ENCODE measurements around the gene DERL2.

DNA sequence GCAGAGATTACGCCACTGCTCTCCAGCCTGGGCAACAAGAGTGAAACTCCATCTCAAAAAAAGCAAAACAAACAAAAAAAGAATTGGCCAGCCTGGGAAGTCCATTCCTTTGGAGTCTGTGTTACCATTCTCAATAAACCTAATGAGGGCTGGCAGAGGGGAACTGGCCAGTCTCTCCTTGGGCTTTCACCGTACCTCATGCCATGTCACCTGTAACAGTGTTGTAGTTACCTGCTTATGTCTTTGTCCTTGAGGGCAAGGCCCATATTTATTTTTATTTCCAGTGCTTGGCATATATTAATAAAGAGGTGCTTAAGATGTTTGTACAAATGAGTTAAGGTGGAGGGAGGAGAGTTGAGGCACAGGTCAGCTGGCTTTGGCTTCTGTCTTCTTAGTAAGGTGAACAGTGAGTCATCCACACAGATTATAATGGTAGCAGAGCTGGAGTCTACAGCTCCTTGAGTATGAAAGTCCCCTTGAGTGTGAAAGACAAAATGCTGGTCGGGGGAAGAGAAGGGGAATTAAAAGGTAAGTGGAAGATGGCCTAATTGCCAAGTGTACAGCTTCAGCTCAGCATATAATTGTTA lies 55.5 kb downstream of the DERL2 start:
- TF ChIP-seq, protein P1, sequence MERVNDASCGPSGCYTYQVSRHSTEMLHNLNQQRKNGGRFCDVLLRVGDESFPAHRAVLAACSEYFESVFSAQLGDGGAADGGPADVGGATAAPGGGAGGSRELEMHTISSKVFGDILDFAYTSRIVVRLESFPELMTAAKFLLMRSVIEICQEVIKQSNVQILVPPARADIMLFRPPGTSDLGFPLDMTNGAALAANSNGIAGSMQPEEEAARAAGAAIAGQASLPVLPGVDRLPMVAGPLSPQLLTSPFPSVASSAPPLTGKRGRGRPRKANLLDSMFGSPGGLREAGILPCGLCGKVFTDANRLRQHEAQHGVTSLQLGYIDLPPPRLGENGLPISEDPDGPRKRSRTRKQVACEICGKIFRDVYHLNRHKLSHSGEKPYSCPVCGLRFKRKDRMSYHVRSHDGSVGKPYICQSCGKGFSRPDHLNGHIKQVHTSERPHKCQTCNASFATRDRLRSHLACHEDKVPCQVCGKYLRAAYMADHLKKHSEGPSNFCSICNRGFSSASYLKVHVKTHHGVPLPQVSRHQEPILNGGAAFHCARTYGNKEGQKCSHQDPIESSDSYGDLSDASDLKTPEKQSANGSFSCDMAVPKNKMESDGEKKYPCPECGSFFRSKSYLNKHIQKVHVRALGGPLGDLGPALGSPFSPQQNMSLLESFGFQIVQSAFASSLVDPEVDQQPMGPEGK (CRISPR knock-in tag; IDR thresholded peaks at IDR 0.05; ENCODE audit: borderline replicate concordance): no peak
- TF ChIP-seq GLIS3 (CRISPR knock-in tag; IDR thresholded peaks at IDR 0.05) (no peak), ESRRG (CRISPR knock-in tag; IDR thresholded peaks at IDR 0.05) (no peak), ZFP3 (CRISPR knock-in tag; IDR thresholded peaks at IDR 0.05) (no peak), ZNF70 (CRISPR knock-in tag; IDR thresholded peaks at IDR 0.05) (no peak), ARNTL (CRISPR knock-in tag; IDR thresholded peaks at IDR 0.05; ENCODE audit: borderline replicate concordance, low read depth) (no peak)
- TF ChIP-seq, protein P2, sequence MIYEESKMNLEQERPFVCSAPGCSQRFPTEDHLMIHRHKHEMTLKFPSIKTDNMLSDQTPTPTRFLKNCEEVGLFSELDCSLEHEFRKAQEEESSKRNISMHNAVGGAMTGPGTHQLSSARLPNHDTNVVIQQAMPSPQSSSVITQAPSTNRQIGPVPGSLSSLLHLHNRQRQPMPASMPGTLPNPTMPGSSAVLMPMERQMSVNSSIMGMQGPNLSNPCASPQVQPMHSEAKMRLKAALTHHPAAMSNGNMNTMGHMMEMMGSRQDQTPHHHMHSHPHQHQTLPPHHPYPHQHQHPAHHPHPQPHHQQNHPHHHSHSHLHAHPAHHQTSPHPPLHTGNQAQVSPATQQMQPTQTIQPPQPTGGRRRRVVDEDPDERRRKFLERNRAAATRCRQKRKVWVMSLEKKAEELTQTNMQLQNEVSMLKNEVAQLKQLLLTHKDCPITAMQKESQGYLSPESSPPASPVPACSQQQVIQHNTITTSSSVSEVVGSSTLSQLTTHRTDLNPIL (CRISPR knock-in tag; IDR thresholded peaks at IDR 0.05; ENCODE audit: low read depth): no peak

Data from SK-N-SH treated with all-trans-retinoic acid at 6 μM for 48 hours (cell line).